PC-3 (cell line): ENCODE results near the gene SAG.

ENCODE experiments used
- EZH2 ChIP-seq: fragments of 300-600 bp; sonication (generic); IDR thresholded peaks from one replicate; pipeline ENCODE4 v1.6.1; 2017; ENCODE audit warnings: antibody characterized with exemption, mild to moderate bottlenecking, low read length; ENCODE audit not compliant: unreplicated experiment
- TF ChIP-seq, protein P1 (sequence below): fragments of 300-600 bp; sonication (generic); conservative IDR thresholded peaks from 2 replicates; pipeline ENCODE4 v1.5.1; 2017; ENCODE audit warnings: antibody characterized with exemption, low read depth, mild to moderate bottlenecking, low read length

DNA sequence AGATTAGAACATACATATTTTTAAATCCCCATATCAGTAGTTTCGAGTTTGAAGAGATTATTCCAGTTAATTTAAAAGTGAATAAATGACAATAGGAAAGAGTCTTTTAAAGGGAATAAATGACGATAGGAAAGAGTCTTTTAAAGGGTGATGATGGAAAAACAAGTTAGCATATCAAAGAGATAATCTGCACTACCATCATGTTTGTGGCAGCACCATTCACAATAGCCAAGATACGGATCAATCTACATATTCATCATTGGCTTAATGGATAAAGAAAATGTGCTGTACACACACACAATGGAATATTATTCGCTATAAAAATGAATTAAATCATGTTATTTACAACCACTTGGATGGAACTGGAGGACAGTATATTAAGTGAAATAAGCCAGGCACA, 41.1 kb upstream of the SAG start:
- TF ChIP-seq, protein P1, sequence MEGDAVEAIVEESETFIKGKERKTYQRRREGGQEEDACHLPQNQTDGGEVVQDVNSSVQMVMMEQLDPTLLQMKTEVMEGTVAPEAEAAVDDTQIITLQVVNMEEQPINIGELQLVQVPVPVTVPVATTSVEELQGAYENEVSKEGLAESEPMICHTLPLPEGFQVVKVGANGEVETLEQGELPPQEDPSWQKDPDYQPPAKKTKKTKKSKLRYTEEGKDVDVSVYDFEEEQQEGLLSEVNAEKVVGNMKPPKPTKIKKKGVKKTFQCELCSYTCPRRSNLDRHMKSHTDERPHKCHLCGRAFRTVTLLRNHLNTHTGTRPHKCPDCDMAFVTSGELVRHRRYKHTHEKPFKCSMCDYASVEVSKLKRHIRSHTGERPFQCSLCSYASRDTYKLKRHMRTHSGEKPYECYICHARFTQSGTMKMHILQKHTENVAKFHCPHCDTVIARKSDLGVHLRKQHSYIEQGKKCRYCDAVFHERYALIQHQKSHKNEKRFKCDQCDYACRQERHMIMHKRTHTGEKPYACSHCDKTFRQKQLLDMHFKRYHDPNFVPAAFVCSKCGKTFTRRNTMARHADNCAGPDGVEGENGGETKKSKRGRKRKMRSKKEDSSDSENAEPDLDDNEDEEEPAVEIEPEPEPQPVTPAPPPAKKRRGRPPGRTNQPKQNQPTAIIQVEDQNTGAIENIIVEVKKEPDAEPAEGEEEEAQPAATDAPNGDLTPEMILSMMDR: no peak
- no peak for TF ChIP-seq EZH2
